ENCODE measurements around the gene DEK. TPM values are rescaled to one million over a fixed set of nuclear protein-coding genes. Genes with fewer than 3 reads are reported as not detected.

The DEK gene
- total RNA-seq, 1 experiment from 2014 or later: 141 TPM

DNA sequence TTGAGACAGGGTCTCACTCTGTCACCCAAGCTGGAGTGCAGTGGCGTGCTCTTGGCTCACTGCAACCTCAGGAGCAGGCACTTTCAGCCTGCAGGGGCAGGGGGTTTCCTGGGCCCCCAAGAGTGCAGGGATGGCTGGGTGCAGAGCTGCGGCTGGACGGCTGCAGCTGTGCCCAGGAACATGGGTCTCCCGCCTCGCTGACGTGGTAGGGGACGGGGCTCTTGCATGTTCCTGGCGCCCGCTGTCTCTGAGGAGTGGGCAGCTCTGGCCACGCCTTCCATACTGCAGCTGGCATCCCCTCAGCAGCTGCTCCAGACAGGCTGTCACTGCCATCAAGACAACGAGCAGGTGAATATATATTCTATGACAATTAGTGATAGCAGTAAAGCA is 2.2 kb upstream of the DEK start:
- no peak for DNase-seq (ENCODE audit: extremely low read depth, low read depth)

- no peak for DNase-seq (ENCODE audit: extremely low read depth, low read depth)
Measured at GRCh38 chr6:18265787-18266522, 1.6 kb upstream of the DEK start.

DNA sequence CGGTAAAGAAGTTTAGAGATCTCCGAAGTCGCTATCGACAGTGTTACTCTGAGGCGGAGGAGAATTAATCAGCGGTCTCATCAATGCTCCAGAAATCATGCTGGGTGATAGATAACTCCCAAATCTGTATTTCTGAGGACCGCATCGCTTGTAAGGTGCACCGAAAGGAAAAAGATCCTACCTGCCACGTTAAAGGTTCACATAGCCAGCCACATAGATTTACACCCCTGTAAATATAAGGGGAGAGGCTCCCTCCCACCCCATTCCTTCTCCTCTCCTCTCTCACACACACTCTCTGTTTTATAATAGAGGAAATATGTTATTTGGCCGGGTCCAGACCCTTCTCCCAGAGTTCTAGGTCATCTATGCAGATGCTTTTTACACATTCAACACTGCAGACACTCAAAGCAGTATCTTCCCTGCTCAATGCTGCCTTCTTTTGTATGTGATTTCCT is 620 bp upstream of the DEK start:
- DNase-seq (ENCODE audit: extremely low read depth, low read depth): no peak

- no peak for DNase-seq (ENCODE audit: extremely low read depth, low read depth)
Measured at GRCh38 chr6:18263418-18264218, 712 bp downstream of the DEK start.

DNA sequence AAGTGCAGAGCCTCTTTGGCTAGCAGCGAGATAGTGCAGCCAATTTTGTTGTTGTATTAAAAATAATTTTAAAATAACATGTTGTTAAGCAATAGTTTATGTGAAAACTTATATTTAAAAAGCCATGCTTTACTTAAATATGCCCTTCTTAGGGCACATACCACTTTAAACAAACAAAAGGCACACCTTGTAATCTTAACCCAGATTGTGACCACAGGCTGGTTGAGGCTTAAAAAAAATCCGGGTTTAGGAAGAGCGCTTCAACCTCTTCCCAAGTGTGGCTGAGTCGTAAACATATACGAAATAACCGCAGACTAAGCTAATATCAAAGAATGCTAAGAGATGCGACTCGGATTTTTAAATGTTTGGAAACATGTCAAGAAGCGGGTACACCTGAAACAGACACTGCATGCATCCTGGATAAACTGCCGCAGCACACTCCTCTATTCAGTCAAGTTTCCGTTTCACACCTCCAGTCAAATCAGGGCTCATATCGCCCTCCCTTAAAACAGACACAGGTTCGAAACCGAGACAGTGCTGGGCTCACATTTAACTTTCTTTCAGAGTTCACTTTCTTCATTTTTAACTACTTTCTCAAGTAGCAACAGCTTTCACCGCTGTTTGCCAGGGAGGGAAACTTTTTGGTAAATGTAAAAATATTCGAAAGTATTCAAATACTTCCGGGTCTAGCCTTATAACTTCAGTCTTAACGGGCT is 1.5 kb downstream of the DEK start:
- DNase-seq (ENCODE audit: extremely low read depth, low read depth): no peak

DNA sequence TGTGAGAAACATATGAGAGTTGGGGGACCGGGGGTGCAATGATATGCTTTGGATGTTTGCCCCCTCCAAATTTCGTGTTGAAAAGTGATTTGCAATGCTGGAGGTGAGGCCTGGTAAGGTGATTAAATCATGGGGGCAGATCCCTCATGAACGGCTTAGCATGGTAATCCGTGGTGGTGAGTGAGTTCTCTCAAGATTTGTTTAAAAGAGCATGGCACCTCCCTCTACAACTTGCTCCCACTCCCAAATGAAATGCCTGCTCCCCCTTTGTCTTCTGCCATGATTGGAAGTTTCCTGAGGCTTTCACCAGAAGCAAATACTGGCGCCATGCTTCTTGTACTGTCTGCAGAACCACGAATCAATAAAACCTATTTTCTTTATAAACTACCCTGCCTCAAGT is 2.5 kb downstream of the DEK start:
- no peak for DNase-seq (ENCODE audit: extremely low read depth, low read depth)

DNA sequence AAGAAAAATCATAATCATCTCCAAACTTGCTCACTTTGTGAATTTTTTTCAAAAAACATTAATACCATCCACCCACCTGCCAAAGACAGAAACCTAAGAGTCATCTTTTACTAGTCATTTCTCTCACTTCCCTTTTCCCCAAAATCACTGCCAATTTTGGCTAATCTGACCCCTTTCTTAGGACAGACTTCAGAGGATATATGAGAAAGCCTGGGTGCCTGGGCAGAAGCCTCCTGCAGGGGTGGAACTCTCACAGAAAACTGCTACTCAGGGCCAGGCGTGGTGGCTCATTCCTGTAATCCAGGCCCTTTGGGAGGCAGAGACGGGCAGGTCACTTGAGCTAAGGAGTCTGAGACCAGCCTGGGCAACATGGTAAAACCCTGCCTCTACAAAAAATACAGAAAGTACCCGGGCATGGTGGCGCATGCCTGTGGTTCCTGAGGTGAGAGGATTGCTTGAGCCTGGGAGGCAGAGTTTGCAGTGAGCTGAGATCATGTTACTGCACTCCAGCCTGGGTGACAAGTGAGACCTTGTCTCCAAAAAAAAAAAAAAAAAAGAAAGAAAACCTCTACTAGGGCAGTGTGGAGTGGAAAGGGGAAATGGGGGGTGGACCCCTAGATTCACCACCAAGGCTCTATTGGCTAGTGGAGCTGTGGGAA is 3.8 kb downstream of the DEK start:
- no peak for DNase-seq (ENCODE audit: extremely low read depth, low read depth)

DNA sequence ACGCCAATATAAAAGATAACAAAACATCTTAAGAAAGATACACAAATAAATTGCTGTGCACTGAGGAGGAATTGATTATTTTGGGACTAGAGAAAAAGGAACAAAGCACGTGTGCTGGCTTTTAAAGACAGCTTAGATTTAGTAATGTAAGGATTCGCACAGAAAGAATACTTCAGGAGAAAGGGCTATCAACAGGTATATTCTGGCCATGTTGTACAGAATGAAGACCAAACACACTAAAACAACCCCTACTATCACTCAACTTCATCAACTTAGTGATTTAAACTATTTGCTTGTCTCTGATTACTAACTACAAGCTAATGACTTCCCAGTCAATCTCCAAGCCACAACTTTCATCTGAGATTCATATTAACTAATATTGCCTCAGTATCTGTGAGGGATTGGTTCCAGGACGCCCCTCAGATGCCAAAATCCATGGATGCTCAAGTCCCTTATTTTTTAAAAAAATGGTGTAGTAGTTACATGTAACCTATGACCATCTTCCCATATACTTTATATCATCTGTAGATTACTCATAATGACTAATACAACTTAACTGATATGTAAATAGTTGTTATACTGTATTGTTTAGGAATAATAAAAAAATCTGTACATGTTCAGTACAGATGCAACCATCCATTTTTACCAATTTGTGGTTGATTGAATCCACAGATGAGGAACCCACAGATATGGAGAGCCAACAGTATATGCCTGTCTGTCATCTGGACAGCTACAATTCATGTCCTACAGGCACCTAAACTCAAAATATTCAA is 4.5 kb downstream of the DEK start:
- DNase-seq (ENCODE audit: extremely low read depth, low read depth): no peak

- no peak for DNase-seq (ENCODE audit: extremely low read depth, low read depth)
Measured at GRCh38 chr6:18254793-18255192, 9.5 kb downstream of the DEK start.

GRCh38 chr6:18253635-18254034 is 10.7 kb downstream of the DEK start:
- DNase-seq (ENCODE audit: extremely low read depth, low read depth): no peak

DNA sequence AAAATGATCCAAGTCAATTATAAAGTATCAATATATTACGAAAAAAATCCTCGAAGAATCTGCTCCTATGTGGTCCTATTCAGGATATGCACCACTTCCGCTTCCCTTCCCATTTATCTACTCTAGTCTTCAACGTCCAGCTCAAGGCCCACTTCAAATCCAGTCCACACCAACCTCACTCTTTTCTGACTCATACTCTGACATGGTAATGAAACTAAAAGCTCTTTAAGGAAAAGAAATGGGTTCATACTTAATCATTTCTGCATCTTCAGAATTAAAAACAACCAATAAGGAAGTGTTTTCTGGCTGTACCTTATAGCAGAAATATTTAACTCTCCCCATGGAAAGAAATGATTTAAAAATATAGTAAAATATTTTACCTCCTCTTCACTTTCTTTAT is 15.1 kb downstream of the DEK start:
- DNase-seq (ENCODE audit: extremely low read depth, low read depth): no peak

DNA sequence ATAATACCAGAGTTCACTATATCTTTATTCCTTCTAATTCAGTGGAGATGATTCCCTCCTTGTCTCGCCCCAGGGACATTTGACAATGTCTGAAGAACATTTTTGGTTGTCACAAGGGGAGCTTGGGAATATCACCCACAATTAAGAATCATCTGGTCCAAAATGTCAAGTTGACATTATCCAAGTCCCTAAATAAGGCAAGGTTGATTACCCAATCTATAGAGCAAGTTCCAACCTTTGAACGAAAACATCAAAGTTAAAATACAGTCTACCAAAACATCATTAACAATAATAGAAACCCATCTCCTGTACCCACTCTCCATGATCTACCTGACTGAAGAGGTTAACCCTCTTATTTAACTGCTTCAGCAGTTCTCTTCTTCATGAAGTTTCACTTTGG is 15.6 kb downstream of the DEK start:
- no peak for DNase-seq (ENCODE audit: extremely low read depth, low read depth)

GRCh38 chr6:18247002-18247401 is 17.3 kb downstream of the DEK start:
- DNase-seq (ENCODE audit: extremely low read depth, low read depth): no peak

DNA sequence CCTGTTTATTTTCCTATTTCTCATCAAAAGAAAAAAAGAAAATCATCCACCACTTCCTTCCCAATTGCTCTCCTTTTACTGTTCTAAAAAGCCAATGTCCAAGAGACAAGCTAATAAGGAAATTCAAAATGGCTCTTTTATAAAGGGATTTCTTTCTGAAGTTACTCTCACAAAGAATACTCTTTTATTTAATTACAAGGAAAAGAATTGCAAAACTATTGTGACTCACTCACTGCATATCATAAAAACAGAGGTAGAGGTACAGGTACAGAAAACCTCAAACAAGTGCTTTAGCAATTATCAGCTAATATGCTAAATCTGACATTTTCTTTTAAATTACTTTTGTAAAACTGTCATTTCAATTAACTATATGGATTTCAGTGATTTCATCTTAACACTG is 18.1 kb downstream of the DEK start:
- no peak for DNase-seq (ENCODE audit: extremely low read depth, low read depth)

- no peak for DNase-seq (ENCODE audit: extremely low read depth, low read depth)
Measured at GRCh38 chr6:18245642-18246041, 18.7 kb downstream of the DEK start.

GRCh38 chr6:18245079-18245478 is 19.3 kb downstream of the DEK start:
- no peak for DNase-seq (ENCODE audit: extremely low read depth, low read depth)

DNA sequence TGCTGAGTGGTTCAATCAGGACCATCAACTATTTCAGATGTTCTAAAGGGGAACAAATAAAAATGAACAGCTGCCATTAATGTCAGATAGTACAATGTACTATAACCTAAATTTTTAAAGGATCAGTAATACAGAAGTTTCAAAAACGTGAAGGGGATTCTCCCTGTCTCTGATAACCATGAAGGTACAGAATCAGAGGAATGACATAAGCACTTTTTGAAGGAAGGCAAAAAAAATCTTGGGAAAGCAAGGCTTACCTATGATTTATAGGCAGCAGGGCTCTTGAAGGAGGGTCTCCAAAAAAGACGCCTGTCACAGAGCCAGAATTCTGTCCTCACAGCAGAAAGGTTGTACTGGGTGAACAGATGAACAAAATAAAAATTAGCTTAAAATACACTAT is 20.1 kb downstream of the DEK start:
- no peak for DNase-seq (ENCODE audit: extremely low read depth, low read depth)

- DNase-seq (ENCODE audit: extremely low read depth, low read depth): no peak
Measured at GRCh38 chr6:18243302-18243893, 20.9 kb downstream of the DEK start.

DNA sequence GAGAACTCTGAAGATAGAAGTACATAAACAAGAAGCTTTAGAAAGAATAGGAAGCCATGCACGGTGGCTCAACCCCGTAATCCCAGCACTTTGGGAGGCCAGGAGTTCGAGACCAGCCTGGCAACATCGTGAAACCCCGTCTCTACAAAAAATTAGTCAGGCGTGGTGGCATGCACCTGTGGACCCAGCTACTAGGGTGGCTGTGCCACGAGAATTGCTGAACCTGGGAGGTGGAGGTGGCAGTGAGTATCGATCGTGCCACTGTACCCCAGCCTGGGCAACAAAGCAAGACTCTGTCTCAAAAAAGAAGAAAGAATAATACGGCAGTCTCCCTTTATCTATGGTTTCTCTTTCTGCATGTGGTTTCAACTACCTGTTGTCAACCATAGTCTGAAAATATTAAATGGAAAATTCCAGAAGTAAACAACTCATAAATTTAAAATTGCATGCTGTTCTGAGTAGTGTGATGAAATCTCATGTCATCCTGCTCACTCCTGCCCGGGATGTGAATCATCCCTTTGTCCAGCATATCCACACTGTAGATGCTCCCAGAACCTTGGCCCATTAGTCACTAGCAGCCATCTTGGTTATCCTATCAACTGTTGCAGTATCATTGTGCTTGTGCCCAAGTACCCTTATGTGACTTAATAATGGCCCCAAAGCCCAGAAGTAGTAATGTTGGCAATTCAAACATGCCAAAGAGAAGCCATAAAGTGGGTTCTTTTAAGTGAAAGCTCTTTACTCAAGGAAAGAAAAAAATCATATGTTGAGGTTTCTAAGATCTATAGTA is 22.1 kb downstream of the DEK start:
- peak; percentile 72 for DNase-seq (ENCODE audit: extremely low read depth, low read depth)
